ENCODE measurements around the gene PRMT3. TPM values are rescaled to one million over a fixed set of nuclear protein-coding genes. Genes with fewer than 3 reads are reported as not detected.

Gene PRMT3
- total RNA-seq, 4 donors from 2014 or later: 10.5 to 42.1 (median 16.2) TPM

DNA sequence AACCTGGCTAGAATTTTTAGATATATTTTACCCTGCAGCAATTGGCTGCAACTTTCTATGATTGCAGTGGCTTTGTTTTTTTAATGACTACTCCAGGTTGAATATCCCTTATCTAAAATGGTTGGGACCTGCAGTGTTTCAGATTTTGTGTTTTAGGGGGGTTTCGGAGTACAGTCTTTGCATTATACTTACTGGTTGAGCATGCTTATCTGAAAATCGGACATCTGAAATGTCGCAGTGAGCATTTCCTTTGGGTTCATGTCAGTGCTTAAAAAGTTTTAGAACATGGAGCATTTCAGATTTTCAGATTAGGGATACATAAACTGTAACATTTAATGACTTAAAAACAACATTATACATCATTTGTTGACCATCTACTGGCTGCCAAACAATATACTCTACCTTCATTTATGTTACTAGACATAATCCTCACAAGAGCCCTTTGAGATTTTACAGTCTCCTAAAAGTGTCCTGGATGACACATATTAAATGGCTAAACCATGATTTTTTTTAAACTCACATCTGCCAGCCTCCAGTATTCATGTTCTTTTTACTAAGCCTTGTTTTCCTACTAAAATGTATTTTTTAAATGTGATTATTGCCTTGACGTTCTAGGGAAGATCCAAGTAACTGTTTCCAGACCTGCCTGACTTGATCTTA lies 66.3 kb downstream of the PRMT3 start:
- H3K27me3 ChIP-seq: no peaks in the 10 kb centered on the region

GRCh38 chr11:20457001-20457799 lies 69.7 kb downstream of the PRMT3 start:
- DNase-seq: no peak
- peaks cover 0 to 4% (median 0%) of the 10 kb centered on the region in 3 donors for H3K36me3 ChIP-seq
- no peaks in the 10 kb centered on the region for H3K4me1 ChIP-seq
- no peaks in the 10 kb centered on the region for H3K9me3 ChIP-seq
- no peaks in the 10 kb centered on the region for H3K27me3 ChIP-seq
- no peak overlapping the region for H3K27ac ChIP-seq
- TF ChIP-seq POLR2A (IDR thresholded peaks at IDR 0.05): no peak
- TF ChIP-seq, protein P1, sequence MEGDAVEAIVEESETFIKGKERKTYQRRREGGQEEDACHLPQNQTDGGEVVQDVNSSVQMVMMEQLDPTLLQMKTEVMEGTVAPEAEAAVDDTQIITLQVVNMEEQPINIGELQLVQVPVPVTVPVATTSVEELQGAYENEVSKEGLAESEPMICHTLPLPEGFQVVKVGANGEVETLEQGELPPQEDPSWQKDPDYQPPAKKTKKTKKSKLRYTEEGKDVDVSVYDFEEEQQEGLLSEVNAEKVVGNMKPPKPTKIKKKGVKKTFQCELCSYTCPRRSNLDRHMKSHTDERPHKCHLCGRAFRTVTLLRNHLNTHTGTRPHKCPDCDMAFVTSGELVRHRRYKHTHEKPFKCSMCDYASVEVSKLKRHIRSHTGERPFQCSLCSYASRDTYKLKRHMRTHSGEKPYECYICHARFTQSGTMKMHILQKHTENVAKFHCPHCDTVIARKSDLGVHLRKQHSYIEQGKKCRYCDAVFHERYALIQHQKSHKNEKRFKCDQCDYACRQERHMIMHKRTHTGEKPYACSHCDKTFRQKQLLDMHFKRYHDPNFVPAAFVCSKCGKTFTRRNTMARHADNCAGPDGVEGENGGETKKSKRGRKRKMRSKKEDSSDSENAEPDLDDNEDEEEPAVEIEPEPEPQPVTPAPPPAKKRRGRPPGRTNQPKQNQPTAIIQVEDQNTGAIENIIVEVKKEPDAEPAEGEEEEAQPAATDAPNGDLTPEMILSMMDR (IDR thresholded peaks at IDR 0.05): no peak
- no peak overlapping the region for H3K4me3 ChIP-seq

More for the DNA sequence above, 66.3 kb downstream of the PRMT3 start:
- TF ChIP-seq, protein P1 (IDR thresholded peaks at IDR 0.05): no peak
- no peak for TF ChIP-seq POLR2A (IDR thresholded peaks at IDR 0.05)
- H3K27ac ChIP-seq: no peak overlapping the region
- no peak overlapping the region for H3K4me3 ChIP-seq
- peaks cover 0 to 4% (median 0%) of the 10 kb centered on the region in 3 donors for H3K36me3 ChIP-seq
- DNase-seq: no peak
- H3K9me3 ChIP-seq: no peaks in the 10 kb centered on the region
- no peaks in the 10 kb centered on the region for H3K4me1 ChIP-seq

- Histone ChIP-seq H3K4me3 (no peak overlapping the region), H3K27ac (no peak overlapping the region), H3K9me3 (no peaks in the 10 kb centered on the region), H3K4me1 (no peaks in the 10 kb centered on the region), H3K27me3 (no peaks in the 10 kb centered on the region), H3K36me3 (peaks cover 0 to 4% (median 0%) of the 10 kb centered on the region in 3 donors)
- DNase-seq: no peak
- TF ChIP-seq POLR2A (IDR thresholded peaks at IDR 0.05): no peak
- TF ChIP-seq, protein P1 (IDR thresholded peaks at IDR 0.05): no peak
Observed at GRCh38 chr11:20457934-20458680, 70.6 kb downstream of the PRMT3 start.

DNA sequence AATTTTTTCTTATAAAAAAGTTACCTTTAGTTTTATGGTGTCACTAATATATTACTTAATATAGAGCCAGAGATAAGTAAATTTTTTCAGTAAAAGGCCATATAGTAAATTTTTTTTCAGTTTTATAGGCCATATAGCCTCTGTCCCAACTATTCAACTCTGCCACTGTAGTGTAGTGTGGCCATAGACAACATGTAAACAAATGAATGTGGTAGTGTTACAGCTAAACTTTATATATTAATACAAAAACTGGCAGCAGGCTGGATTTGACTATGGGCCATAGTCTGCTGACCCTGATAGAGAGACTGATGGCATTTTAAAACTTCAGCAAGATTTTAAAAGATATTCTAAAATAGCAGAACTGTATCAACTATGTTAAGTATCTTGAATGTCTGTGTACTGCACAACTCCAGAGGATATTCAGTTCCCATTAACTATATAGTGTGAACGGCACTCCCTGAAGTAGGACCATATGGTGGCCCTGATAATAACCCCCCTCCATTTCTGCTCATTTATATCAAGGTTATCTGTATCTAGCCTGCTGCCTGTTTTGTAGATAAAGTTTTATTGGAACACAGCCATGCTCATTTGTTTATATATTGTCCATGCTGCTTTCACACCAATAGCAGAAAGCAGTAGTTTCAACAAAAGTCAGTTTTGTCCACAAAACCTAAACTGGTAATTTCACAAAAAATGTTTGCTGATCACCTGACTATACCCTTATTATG lies 71.6 kb downstream of the PRMT3 start:
- Histone ChIP-seq H3K27me3 (no peaks in the 10 kb centered on the region), H3K9me3 (no peaks in the 10 kb centered on the region), H3K27ac (no peak overlapping the region), H3K36me3 (peaks cover 0 to 4% (median 0%) of the 10 kb centered on the region in 3 donors), H3K4me3 (no peak overlapping the region), H3K4me1 (no peaks in the 10 kb centered on the region)
- no peak for TF ChIP-seq POLR2A (IDR thresholded peaks at IDR 0.05)
- TF ChIP-seq, protein P1 (IDR thresholded peaks at IDR 0.05): no peak
- no peak for DNase-seq

DNA sequence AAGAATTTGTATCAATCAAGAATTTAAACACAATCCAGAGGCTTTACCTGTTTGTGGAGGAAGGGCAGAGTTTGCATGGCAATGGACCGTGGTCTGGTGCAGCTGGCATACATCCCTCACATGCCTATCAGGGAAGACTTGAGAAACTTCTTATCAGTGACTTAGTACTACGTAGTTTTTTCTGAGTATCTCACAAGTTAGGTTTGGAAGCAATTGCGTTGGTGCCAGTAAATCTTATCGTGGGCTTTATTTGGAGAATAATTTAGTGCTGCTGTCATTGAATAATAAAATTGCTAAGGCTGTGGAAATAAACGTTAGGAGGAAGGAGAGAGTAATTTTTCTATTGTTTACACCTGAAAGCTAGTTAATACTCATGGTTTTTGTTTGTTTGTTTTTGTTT lies 72.3 kb downstream of the PRMT3 start:
- DNase-seq: no peak
- no peaks in the 10 kb centered on the region for H3K27me3 ChIP-seq
- H3K9me3 ChIP-seq: no peaks in the 10 kb centered on the region
- H3K4me3 ChIP-seq: no peak overlapping the region
- no peak overlapping the region for H3K27ac ChIP-seq
- H3K36me3 ChIP-seq: peaks cover 0 to 4% (median 0%) of the 10 kb centered on the region in 3 donors
- TF ChIP-seq POLR2A (IDR thresholded peaks at IDR 0.05): no peak
- TF ChIP-seq, protein P1 (IDR thresholded peaks at IDR 0.05): no peak
- no peaks in the 10 kb centered on the region for H3K4me1 ChIP-seq
